Right renal pelvis (tissue), 4 donors: Measurements from ENCODE around the gene GFRA3. TPM values are rescaled to one million over a fixed set of nuclear protein-coding genes. Genes with fewer than 3 reads are reported as not detected.

Source experiments
- DNase-seq, 4 donors: peaks; one replicate each; pipeline ENCODE4 v3.0.0-alpha.2; 2013; ENCODE audit warnings: low read depth in 4 of 4, low spot score in 3 of 4, missing footprints in 1 of 4
- polyA plus RNA-seq, 4 donors: library from polyadenylated mRNA; unstranded; fragments of 120-200 nt; gene quantifications; one replicate each; pipeline ENCODE4 v1.2.1, GENCODE V29; 2013; ENCODE audit not compliant: insufficient read length in 4 of 4

Gene GFRA3
- polyA plus RNA-seq, 4 donors: 2.7 to 7.3 (median 3.9) TPM

GRCh38 chr5:138210985-138211384, 63.4 kb downstream of the GFRA3 start:
- DNase-seq: no peak

Other genes starting within 250 kb of the GFRA3 start
- 10 to 100 TPM; 48.5 to 60.0 (median 54.2) TPM for gene FAM13B, start 241.5 kb downstream of the GFRA3 start, polyA plus RNA-seq
- gene WNT8A, start 190.6 kb downstream of the GFRA3 start, polyA plus RNA-seq: under 1 TPM; 0.11 to 0.17 (median 0.14) TPM
- gene NME5, start 135.2 kb downstream of the GFRA3 start, polyA plus RNA-seq: 10 to 100 TPM; 20.3 to 28.7 (median 24.0) TPM
- 100 to 1,000 TPM in 3 of 4 donors, 10 to 100 TPM in 1; 98.8 to 134 (median 122) TPM for gene BRD8, start 96.0 kb downstream of the GFRA3 start, polyA plus RNA-seq
- 10 to 100 TPM; 35.1 to 41.9 (median 37.7) TPM for gene KIF20A, start 95.5 kb downstream of the GFRA3 start, polyA plus RNA-seq
- 10 to 100 TPM; 53.9 to 68.7 (median 67.0) TPM for gene CDC23, start 61.3 kb downstream of the GFRA3 start, polyA plus RNA-seq
- gene CDC25C, start 57.2 kb upstream of the GFRA3 start, polyA plus RNA-seq: 1 to 10 TPM; 6.7 to 7.6 (median 7.1) TPM
- 10 to 100 TPM; 31.0 to 33.1 (median 31.7) TPM for gene FAM53C, start 63.6 kb upstream of the GFRA3 start, polyA plus RNA-seq
- 10 to 100 TPM; 88.8 to 95.8 (median 94.0) TPM for gene KDM3B, start 78.1 kb upstream of the GFRA3 start, polyA plus RNA-seq
- gene REEP2, start 164.4 kb upstream of the GFRA3 start, polyA plus RNA-seq: 10 to 100 TPM in 2 of 4 donors, 1 to 10 TPM in 2; 7.7 to 12.9 (median 10.2) TPM
- gene EGR1, start 190.9 kb upstream of the GFRA3 start, polyA plus RNA-seq: 100 to 1,000 TPM in 2 of 4 donors, 10 to 100 TPM in 2; 27.2 to 420 (median 157) TPM